ENCODE measurements around the gene ENTR1.

ENTR1 gene

GRCh38 chr9:136359774-136360718 lies 50.4 kb downstream of the ENTR1 start:
- DNase-seq, result no peak

- DNase-seq, result no peak
Observed at GRCh38 chr9:136358888-136359287, 51.5 kb downstream of the ENTR1 start.

- DNase-seq, result no peak
Observed at GRCh38 chr9:136358016-136358415, 52.4 kb downstream of the ENTR1 start.

- DNase-seq, result no peak
Observed at GRCh38 chr9:136357202-136357725, 53.1 kb downstream of the ENTR1 start.

GRCh38 chr9:136355616-136356557 lies 54.5 kb downstream of the ENTR1 start:
- no peak for DNase-seq

GRCh38 chr9:136354592-136355085 lies 55.8 kb downstream of the ENTR1 start:
- DNase-seq, result no peak

- no peak for DNase-seq
Observed at GRCh38 chr9:136353757-136354488, 56.5 kb downstream of the ENTR1 start.

- DNase-seq, result no peak
Observed at GRCh38 chr9:136353088-136353487, 57.3 kb downstream of the ENTR1 start.

GRCh38 chr9:136352682-136353081 lies 57.7 kb downstream of the ENTR1 start:
- no peak for DNase-seq
